ENCODE results near the gene PLCL2.
A peak's percentile ranks its signal among the peaks of the same experiment; 100 is the strongest.

Gene PLCL2

DNA sequence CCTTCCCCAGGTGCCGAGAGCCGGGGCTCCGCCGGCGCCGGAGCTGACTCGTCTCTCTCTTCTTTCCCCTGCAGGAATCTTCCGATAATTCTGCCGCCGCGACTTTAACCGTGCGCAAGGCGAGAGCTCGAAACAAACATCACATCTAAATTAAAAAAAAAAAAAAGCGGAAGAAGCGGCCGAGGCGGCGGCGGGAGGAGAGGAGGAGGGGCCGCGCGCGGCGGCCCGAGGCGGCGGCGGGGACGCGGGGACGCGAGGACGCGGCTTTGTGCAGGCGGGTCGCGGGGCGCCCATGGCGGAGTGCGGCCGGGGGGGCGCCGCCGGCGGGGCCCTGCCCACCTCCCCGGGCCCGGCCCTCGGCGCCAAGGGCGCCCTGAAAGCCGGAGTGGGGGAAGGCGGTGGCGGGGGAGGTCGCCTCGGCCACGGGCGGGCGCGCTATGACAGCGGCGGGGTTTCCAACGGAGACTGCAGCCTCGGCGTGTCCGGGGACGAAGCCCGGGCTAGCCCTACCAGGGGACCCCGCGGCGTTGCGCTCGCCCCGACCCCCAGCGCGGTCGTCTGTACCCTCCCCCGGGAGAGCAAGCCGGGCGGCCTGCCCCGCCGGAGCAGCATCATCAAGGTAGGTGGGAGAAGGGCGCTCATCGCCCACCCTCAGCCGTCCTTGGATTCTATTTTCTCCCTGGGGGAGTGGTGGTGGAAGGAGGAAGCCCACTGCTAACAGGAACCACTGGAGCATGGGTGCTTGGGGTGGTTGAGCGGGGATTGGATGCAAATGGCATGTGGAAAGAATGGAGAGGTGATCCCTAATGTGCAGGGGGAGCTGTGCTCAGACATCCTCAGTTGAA lies at the start of gene PLCL2:
TSS of gene PLCL2 (plus strand) at position 208 of the 845 bp plus-strand sequence. CDS start at position 293, 85 bp downstream.
- Mint-ChIP-seq H3K27me3 (no peaks in the 10 kb centered on the region), H3K4me1 (peaks cover 41% of the 10 kb centered on the region), H3K9me3 (no peaks in the 10 kb centered on the region)

DNA sequence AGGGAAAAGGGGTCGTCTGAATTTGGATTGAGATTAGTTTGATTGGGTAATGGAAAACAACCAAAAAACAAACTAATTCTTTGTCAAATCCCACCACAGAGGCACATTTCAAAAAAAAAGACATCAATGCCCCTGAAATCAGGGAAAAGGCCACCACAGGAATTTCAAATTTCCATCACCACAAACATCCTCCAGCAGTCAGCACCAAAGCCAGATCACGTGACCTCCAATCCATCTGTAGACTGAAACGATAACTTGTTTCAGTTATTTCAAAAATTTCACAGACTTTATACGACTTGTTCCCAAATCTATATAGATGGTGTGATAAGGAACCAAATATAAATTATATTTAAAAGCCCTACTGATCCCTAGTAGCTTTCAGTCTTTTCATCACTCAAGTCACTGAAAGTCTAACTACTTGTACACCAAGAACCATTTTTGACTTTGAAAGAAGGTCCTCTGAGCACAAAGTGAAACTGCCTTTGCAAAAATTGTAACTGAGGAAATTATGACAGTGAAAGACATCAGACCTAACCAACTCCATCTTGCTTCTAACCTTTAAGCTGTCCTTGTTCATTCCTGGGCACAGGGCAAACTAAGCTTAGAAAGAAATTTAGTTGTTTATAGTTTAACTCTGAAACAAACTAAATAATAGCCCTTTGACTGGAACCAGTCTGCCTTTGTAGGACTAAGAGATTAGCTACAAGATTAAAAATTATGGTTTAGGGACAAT lies 48.1 kb upstream of the PLCL2 start:
- Mint-ChIP-seq H3K9me3 (no peaks in the 10 kb centered on the region), H3K4me1 (peaks cover 24% of the 10 kb centered on the region), H3K36me3 (no peaks in the 10 kb centered on the region), H3K4me3 (no peak overlapping the region), H3K27me3 (no peaks in the 10 kb centered on the region), H3K27ac (peak overlapping the region; percentile 64)
- ATAC-seq: no peak

More for the DNA sequence above, at the start of gene PLCL2:
- Mint-ChIP-seq H3K4me3 (peak within 1 kb of the TSS; percentile 97), H3K36me3 (no peaks in the 10 kb centered on the region), H3K27ac (peak within 1 kb of the TSS; percentile 98)
- ATAC-seq: peak; percentile 80

DNA sequence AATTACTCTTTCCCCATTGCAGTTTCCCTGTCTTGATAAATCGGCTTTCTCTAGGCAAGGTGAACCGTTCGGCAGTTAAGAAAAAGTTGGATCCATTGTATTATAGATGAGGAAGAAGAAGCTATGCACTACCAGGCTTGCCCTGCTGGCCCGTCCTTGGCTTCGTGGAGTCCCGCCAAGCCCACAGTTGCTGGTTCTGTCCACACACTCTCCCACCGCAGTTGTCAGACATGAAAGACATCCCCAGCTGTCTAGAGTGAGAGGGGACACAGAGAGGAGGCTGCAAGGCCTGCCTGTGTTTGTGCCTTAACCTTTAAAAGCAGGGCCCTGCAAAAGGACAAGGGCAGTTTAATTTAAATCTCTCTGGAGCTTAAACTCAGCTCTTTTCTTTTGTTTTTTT lies 47.2 kb upstream of the PLCL2 start:
- H3K27me3 Mint-ChIP-seq: no peaks in the 10 kb centered on the region
- no peaks in the 10 kb centered on the region for H3K9me3 Mint-ChIP-seq
- H3K4me1 Mint-ChIP-seq: peaks cover 34% of the 10 kb centered on the region
- no peak overlapping the region for H3K4me3 Mint-ChIP-seq
- H3K27ac Mint-ChIP-seq: peak overlapping the region; percentile 64
- H3K36me3 Mint-ChIP-seq: no peaks in the 10 kb centered on the region
- no peak for ATAC-seq

DNA sequence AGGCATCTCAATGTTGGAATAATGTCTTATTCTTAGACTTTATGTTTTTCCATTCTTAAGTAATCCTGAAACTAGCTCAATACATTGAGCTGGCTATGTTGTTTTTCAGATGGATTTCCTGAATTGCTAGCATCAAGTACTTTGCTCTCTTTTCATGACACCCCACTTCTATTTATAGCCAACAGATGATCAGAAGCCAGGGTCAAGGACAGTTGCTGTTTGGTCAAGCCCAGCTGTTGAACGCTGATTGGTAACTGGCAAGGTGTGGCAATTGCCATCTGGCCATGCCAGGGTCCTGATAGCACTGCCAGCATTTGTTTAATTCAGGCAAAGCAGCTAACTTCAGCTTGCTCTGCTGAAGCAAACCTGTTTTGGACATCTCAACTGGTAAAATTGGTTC lies 46.2 kb upstream of the PLCL2 start:
- Mint-ChIP-seq H3K9me3 (no peaks in the 10 kb centered on the region), H3K27ac (peak overlapping the region; percentile 64), H3K36me3 (no peaks in the 10 kb centered on the region), H3K27me3 (no peaks in the 10 kb centered on the region), H3K4me3 (no peak overlapping the region), H3K4me1 (peaks cover 43% of the 10 kb centered on the region)
- no peak for ATAC-seq

- Mint-ChIP-seq H3K27me3 (no peaks in the 10 kb centered on the region), H3K36me3 (no peaks in the 10 kb centered on the region), H3K4me3 (no peak overlapping the region), H3K9me3 (no peaks in the 10 kb centered on the region), H3K4me1 (peaks cover 50% of the 10 kb centered on the region), H3K27ac (no peak overlapping the region)
- no peak for ATAC-seq
Measured at GRCh38 chr3:16839271-16840100, 45.3 kb upstream of the PLCL2 start.

DNA sequence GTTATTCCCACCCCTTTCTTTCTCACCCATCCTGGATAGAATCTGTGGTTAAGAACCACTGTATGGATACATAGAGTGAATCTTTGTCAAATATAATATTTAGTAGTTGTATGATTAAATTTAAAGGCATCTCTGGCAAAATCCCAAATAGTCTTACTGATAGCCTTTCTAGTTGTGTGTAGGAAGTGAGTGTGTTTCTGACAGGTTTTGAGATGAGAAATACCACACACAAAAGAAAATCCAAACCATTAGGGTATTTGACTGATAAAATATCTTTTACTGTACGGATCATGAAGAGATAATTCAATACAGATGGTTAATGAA lies 44.7 kb upstream of the PLCL2 start:
- Mint-ChIP-seq H3K9me3 (no peaks in the 10 kb centered on the region), H3K36me3 (no peaks in the 10 kb centered on the region), H3K4me1 (peaks cover 54% of the 10 kb centered on the region), H3K4me3 (no peak overlapping the region), H3K27me3 (no peaks in the 10 kb centered on the region), H3K27ac (no peak overlapping the region)
- no peak for ATAC-seq

GRCh38 chr3:16841041-16841753 lies 43.6 kb upstream of the PLCL2 start:
- ATAC-seq: no peak
- H3K27ac Mint-ChIP-seq: peak overlapping the region; percentile 98
- H3K36me3 Mint-ChIP-seq: no peaks in the 10 kb centered on the region
- no peaks in the 10 kb centered on the region for H3K9me3 Mint-ChIP-seq
- H3K27me3 Mint-ChIP-seq: no peaks in the 10 kb centered on the region
- peaks cover 58% of the 10 kb centered on the region for H3K4me1 Mint-ChIP-seq
- H3K4me3 Mint-ChIP-seq: peak overlapping the region; percentile 68

GRCh38 chr3:16841904-16842271 lies 42.9 kb upstream of the PLCL2 start:
- Mint-ChIP-seq H3K27me3 (no peaks in the 10 kb centered on the region), H3K36me3 (no peaks in the 10 kb centered on the region), H3K27ac (peak overlapping the region; percentile 98), H3K9me3 (no peaks in the 10 kb centered on the region), H3K4me1 (peaks cover 64% of the 10 kb centered on the region), H3K4me3 (peak overlapping the region; percentile 68)
- peak; percentile 80 for ATAC-seq

GRCh38 chr3:16842272-16843270 lies 42.2 kb upstream of the PLCL2 start:
- H3K9me3 Mint-ChIP-seq: no peaks in the 10 kb centered on the region
- peak; percentile 98 for ATAC-seq
- H3K27me3 Mint-ChIP-seq: no peaks in the 10 kb centered on the region
- peak overlapping the region; percentile 98 for H3K27ac Mint-ChIP-seq
- peak overlapping the region; percentile 67 for H3K4me3 Mint-ChIP-seq
- H3K36me3 Mint-ChIP-seq: no peaks in the 10 kb centered on the region
- peaks cover 63% of the 10 kb centered on the region for H3K4me1 Mint-ChIP-seq

GRCh38 chr3:16844222-16844621 lies 40.5 kb upstream of the PLCL2 start:
- no peaks in the 10 kb centered on the region for H3K9me3 Mint-ChIP-seq

DNA sequence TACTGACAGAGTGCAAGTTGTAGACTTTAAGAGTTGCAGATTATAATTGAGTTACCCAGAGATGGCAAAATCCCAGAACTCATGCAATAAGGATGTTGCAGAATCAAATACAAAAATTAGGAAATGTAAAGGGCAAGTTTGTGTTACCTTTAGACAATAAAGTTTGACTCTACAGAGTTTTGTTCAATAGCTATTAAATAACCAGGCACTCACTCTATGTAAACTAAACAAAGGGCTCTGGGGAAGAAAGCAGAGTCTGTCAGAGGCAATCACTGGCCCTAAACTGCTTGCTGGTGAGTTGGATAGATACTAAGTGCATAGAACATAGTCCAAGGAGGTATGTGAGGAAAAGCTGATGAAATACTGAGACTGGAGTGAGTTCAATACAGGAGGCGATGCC lies 40.0 kb upstream of the PLCL2 start:
- Mint-ChIP-seq H3K9me3 (no peaks in the 10 kb centered on the region), H3K27ac (peak overlapping the region; percentile 20), H3K27me3 (no peaks in the 10 kb centered on the region), H3K4me3 (no peak overlapping the region), H3K36me3 (no peaks in the 10 kb centered on the region), H3K4me1 (peaks cover 57% of the 10 kb centered on the region)
- no peak for ATAC-seq

More at GRCh38 chr3:16844222-16844621, 40.5 kb upstream of the PLCL2 start:
- Mint-ChIP-seq H3K27me3 (no peaks in the 10 kb centered on the region), H3K36me3 (no peaks in the 10 kb centered on the region), H3K4me1 (peaks cover 52% of the 10 kb centered on the region), H3K27ac (peak overlapping the region; percentile 98), H3K4me3 (no peak overlapping the region)
- ATAC-seq: no peak

DNA sequence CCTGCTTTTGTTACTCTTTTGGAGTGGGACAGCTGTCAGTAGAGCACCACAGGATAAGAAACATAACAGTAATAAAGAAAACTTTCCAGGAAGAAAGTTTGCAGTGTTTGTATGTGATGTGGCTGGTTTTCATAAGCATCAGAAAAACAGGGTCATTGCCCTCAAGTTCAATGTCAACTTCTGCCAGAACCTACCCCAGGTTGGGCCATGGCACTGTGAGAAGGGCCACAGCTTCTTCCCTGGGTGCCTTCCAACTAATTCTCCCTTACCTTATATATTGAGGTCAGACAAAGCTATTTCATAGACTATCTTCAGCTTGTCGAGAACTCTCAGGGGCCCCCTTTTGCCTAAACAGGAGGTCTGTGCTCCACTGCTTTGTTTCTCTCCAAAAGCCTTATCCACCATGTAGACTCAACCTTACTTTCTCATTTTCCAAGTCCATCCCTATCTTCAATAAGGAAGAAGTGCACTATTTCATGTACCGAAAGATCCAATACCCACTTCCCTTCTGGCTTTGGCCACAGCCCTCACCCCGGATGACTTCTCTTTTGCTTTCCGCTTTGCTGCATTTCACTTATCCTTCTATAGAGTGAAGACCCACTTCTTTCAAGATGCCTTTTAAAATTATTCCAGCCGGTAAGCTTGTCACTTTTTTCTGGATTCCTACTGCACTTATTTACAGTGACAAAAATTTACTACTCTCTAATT lies 38.2 kb upstream of the PLCL2 start:
- Mint-ChIP-seq H3K27me3 (no peaks in the 10 kb centered on the region), H3K27ac (peak overlapping the region; percentile 5), H3K4me3 (no peak overlapping the region), H3K36me3 (no peaks in the 10 kb centered on the region), H3K4me1 (peaks cover 60% of the 10 kb centered on the region), H3K9me3 (no peaks in the 10 kb centered on the region)
- no peak for ATAC-seq

DNA sequence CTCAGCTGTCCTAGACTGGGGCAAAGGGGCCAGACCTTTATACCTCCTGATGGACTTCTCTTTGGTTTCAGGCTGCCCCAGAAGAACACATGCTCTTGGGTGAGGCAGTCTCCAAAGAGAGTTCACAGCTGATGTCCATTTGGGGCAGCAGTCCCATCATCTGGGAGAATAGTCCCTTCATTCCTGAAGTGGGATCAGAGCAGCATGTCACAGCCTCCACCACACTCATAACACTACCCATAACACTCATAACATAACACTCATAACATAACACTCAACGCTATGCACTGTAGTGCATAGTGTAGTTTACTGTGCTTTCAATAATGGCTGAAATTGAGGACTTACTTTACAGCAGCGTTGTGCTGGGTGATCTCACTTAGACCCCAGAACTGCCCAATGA lies 36.7 kb upstream of the PLCL2 start:
- H3K27me3 Mint-ChIP-seq: no peaks in the 10 kb centered on the region
- no peak overlapping the region for H3K27ac Mint-ChIP-seq
- peaks cover 45% of the 10 kb centered on the region for H3K4me1 Mint-ChIP-seq
- H3K4me3 Mint-ChIP-seq: no peak overlapping the region
- no peak for ATAC-seq
- H3K36me3 Mint-ChIP-seq: no peaks in the 10 kb centered on the region
- no peaks in the 10 kb centered on the region for H3K9me3 Mint-ChIP-seq
